ENCODE data around the gene NXN.

The NXN gene

DNA sequence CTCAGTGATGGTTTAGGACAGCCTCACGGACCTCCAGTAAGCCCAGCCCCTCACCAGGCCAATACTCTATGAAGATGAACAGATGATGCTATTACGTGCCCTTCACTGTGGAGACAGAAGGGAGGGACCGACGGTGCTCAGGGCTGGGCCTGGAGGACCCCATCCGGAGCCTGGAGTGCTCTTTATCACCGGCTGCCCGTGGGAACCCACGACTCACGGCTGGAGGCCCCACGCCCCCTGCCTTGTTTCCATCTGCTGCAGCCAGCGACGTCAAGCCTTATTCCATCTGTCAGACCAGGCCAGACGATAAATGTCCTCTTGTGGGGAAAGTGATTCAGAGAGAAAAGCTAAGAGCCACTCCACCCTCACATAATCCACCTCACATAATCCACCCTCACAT, 13.4 kb upstream of the NXN start:
- 82% methylated on average over 9 of the region's 13 CpGs for WGBS (ENCODE audit: insufficient coverage)
- CTCF ChIA-PET: interaction anchor here (1.4 to 2.1 kb wide), 2 partner anchors 10 to 12 kb away, joined by 5 to 6 read pairs; no protein-coding TSS in a partner anchor

DNA sequence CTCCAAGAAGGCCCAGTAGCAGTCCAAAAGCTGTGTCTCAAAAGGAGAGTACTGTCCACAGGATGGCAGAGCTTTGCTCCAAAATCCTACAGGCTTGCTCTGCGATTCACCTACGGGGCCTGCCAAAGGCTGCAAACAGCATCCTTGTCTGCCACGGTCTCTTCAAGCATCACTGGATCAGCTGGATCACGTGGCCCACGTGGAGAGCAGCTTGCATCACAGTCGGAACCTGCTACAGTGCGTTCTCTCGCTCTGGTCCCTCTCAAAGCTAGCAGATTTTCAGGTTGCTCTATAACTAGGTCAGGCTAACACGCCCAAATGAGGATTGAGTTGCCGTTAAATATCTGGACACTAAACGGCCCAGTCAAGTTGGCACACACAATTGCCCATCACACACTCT, 9.0 kb upstream of the NXN start:
- Histone ChIP-seq H3K4me1 (ENCODE audit: control extremely low read depth in 1 of 4, control insufficient read depth in 4 of 4, insufficient read depth in 4 of 4, low read length in 3 of 4) (no peaks in the 10 kb centered on the region), H3K27me3 (replicated peaks in 2 of 5; ENCODE audit: control insufficient read depth in 4 of 5, insufficient read depth in 5 of 5, low read length in 4 of 5) (peaks cover 0 to 2% (median 0%) of the 10 kb centered on the region in 5 experiments), H3K27ac (ENCODE audit: insufficient read depth in 1 of 2, low read depth in 1 of 2, low read length in 2 of 2, poor library complexity in 1 of 2, severe bottlenecking in 2 of 2) (no peak overlapping the region), H3K4me3 (ENCODE audit: control insufficient read depth in 1 of 7, extremely low read depth in 1 of 7, insufficient read depth in 4 of 7, low read depth in 2 of 7, low read length in 6 of 7) (no peak overlapping the region), H3K9me3 (ENCODE audit: control extremely low read depth in 1 of 5, control insufficient read depth in 4 of 5, insufficient read depth in 2 of 5, low read depth in 1 of 5, low read length in 4 of 5) (peaks cover 0 to 7% (median 3%) of the 10 kb centered on the region in 5 experiments), H3K36me3 (ENCODE audit: control insufficient read depth in 4 of 4, insufficient read depth in 4 of 4, low read length in 3 of 4) (no peaks in the 10 kb centered on the region)
- ChIA-PET POLR2A (no interaction called here), CTCF (no interaction called here)
- 97% methylated on average over 9 of the region's 11 CpGs for WGBS (ENCODE audit: insufficient coverage)
- DNase-seq: no peak

More for the DNA sequence above, 13.4 kb upstream of the NXN start:
- Histone ChIP-seq H3K4me3 (ENCODE audit: control insufficient read depth in 1 of 7, extremely low read depth in 1 of 7, insufficient read depth in 4 of 7, low read depth in 2 of 7, low read length in 6 of 7) (no peak overlapping the region), H3K27ac (ENCODE audit: insufficient read depth in 1 of 2, low read depth in 1 of 2, low read length in 2 of 2, poor library complexity in 1 of 2, severe bottlenecking in 2 of 2) (no peak overlapping the region), H3K9me3 (ENCODE audit: control extremely low read depth in 1 of 5, control insufficient read depth in 4 of 5, insufficient read depth in 2 of 5, low read depth in 1 of 5, low read length in 4 of 5) (peaks cover 0 to 9% (median 6%) of the 10 kb centered on the region in 5 experiments), H3K36me3 (ENCODE audit: control insufficient read depth in 4 of 4, insufficient read depth in 4 of 4, low read length in 3 of 4) (no peaks in the 10 kb centered on the region), H3K27me3 (replicated peaks in 2 of 5; ENCODE audit: control insufficient read depth in 4 of 5, insufficient read depth in 5 of 5, low read length in 4 of 5) (no peaks in the 10 kb centered on the region), H3K4me1 (ENCODE audit: control extremely low read depth in 1 of 4, control insufficient read depth in 4 of 4, insufficient read depth in 4 of 4, low read length in 3 of 4) (peaks cover 6 to 8% (median 6%) of the 10 kb centered on the region in 4 experiments)
- POLR2A ChIA-PET: no interaction called here
- no peak for DNase-seq

DNA sequence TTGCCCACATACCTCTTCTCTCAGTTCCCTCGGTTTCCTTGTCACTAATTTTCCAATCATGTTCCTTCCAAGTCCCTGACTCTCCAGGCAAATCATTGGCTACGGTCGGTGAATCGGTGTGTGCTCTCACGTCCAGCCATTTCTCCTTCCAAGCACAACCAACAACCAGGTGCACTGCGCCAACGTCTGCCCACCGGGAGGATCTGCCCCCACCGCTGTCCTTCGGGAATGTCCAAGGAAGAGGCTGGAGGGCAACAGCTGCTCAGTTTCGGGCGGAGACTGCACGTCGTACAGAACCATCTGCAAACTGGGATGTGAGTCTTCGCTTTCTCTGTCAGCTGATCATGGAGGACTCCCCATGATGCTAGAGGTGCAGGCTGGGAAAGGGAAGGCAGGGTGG, 8.4 kb upstream of the NXN start:
- no peaks in the 10 kb centered on the region for H3K36me3 ChIP-seq (ENCODE audit: control insufficient read depth in 4 of 4, insufficient read depth in 4 of 4, low read length in 3 of 4)
- no peak for DNase-seq
- no peak overlapping the region for H3K27ac ChIP-seq (ENCODE audit: insufficient read depth in 1 of 2, low read depth in 1 of 2, low read length in 2 of 2, poor library complexity in 1 of 2, severe bottlenecking in 2 of 2)
- CTCF ChIA-PET: no interaction called here
- no peaks in the 10 kb centered on the region for H3K4me1 ChIP-seq (ENCODE audit: control extremely low read depth in 1 of 4, control insufficient read depth in 4 of 4, insufficient read depth in 4 of 4, low read length in 3 of 4)
- H3K4me3 ChIP-seq (ENCODE audit: control insufficient read depth in 1 of 7, extremely low read depth in 1 of 7, insufficient read depth in 4 of 7, low read depth in 2 of 7, low read length in 6 of 7): no peak overlapping the region
- POLR2A ChIA-PET: no interaction called here
- H3K9me3 ChIP-seq (ENCODE audit: control extremely low read depth in 1 of 5, control insufficient read depth in 4 of 5, insufficient read depth in 2 of 5, low read depth in 1 of 5, low read length in 4 of 5): peaks cover 0 to 5% (median 2%) of the 10 kb centered on the region in 5 experiments
- 93% methylated on average over 13 of the region's 15 CpGs for WGBS (ENCODE audit: insufficient coverage)
- peaks cover 0 to 2% (median 0%) of the 10 kb centered on the region in 5 experiments for H3K27me3 ChIP-seq (replicated peaks in 2 of 5; ENCODE audit: control insufficient read depth in 4 of 5, insufficient read depth in 5 of 5, low read length in 4 of 5)

- 95% methylated on average over 6 of the region's 6 CpGs for WGBS (ENCODE audit: insufficient coverage)
- peaks cover 0 to 2% (median 0%) of the 10 kb centered on the region in 5 experiments for H3K27me3 ChIP-seq (replicated peaks in 2 of 5; ENCODE audit: control insufficient read depth in 4 of 5, insufficient read depth in 5 of 5, low read length in 4 of 5)
- H3K4me1 ChIP-seq (ENCODE audit: control extremely low read depth in 1 of 4, control insufficient read depth in 4 of 4, insufficient read depth in 4 of 4, low read length in 3 of 4): no peaks in the 10 kb centered on the region
- ChIA-PET POLR2A (no interaction called here), CTCF (interaction anchor here (0.8 to 8.4 kb wide), 5 partner anchors 10 to 191 kb away, joined by 3 to 38 read pairs (median 4); no protein-coding TSS in a partner anchor)
- no peak for DNase-seq
- H3K9me3 ChIP-seq (ENCODE audit: control extremely low read depth in 1 of 5, control insufficient read depth in 4 of 5, insufficient read depth in 2 of 5, low read depth in 1 of 5, low read length in 4 of 5): no peaks in the 10 kb centered on the region
- H3K36me3 ChIP-seq (ENCODE audit: control insufficient read depth in 4 of 4, insufficient read depth in 4 of 4, low read length in 3 of 4): no peaks in the 10 kb centered on the region
- H3K4me3 ChIP-seq (ENCODE audit: control insufficient read depth in 1 of 7, extremely low read depth in 1 of 7, insufficient read depth in 4 of 7, low read depth in 2 of 7, low read length in 6 of 7): no peak overlapping the region
- no peak overlapping the region for H3K27ac ChIP-seq (ENCODE audit: insufficient read depth in 1 of 2, low read depth in 1 of 2, low read length in 2 of 2, poor library complexity in 1 of 2, severe bottlenecking in 2 of 2)
Observed at GRCh38 chr17:986322-986929, 6.8 kb upstream of the NXN start.

GRCh38 chr17:983921-984320, 4.3 kb upstream of the NXN start:
- WGBS (ENCODE audit: insufficient coverage): 75% methylated on average over 1 of the region's 3 CpGs
- H3K27me3 ChIP-seq (replicated peaks in 2 of 5; ENCODE audit: control insufficient read depth in 4 of 5, insufficient read depth in 5 of 5, low read length in 4 of 5): peaks cover 0 to 4% (median 0%) of the 10 kb centered on the region in 5 experiments
- H3K4me3 ChIP-seq (ENCODE audit: control insufficient read depth in 1 of 7, extremely low read depth in 1 of 7, insufficient read depth in 4 of 7, low read depth in 2 of 7, low read length in 6 of 7): no peak overlapping the region
- no peaks in the 10 kb centered on the region for H3K36me3 ChIP-seq (ENCODE audit: control insufficient read depth in 4 of 4, insufficient read depth in 4 of 4, low read length in 3 of 4)
- peaks cover 0 to 10% (median 9%) of the 10 kb centered on the region in 4 experiments for H3K4me1 ChIP-seq (ENCODE audit: control extremely low read depth in 1 of 4, control insufficient read depth in 4 of 4, insufficient read depth in 4 of 4, low read length in 3 of 4)
- H3K9me3 ChIP-seq (ENCODE audit: control extremely low read depth in 1 of 5, control insufficient read depth in 4 of 5, insufficient read depth in 2 of 5, low read depth in 1 of 5, low read length in 4 of 5): no peaks in the 10 kb centered on the region
- no peak for DNase-seq
- H3K27ac ChIP-seq (ENCODE audit: insufficient read depth in 1 of 2, low read depth in 1 of 2, low read length in 2 of 2, poor library complexity in 1 of 2, severe bottlenecking in 2 of 2): no peak overlapping the region
- ChIA-PET CTCF (interaction anchor here (0.9 to 8.4 kb wide), 3 partner anchors 104 to 188 kb away, joined by 3 to 38 read pairs (median 5); no protein-coding TSS in a partner anchor), POLR2A (interaction anchor here (0.7 kb wide), 1 partner anchor 105 kb away, joined by 3 read pairs; no protein-coding TSS in a partner anchor)

GRCh38 chr17:981292-981658, 1.7 kb upstream of the NXN start:
- H3K27me3 ChIP-seq (replicated peaks in 2 of 5; ENCODE audit: control insufficient read depth in 4 of 5, insufficient read depth in 5 of 5, low read length in 4 of 5): peaks cover 16 to 26% (median 17%) of the 10 kb centered on the region in 5 experiments
- 40% methylated on average over 7 of the region's 10 CpGs for WGBS (ENCODE audit: insufficient coverage)
- peaks cover 0 to 19% (median 13%) of the 10 kb centered on the region in 4 experiments for H3K4me1 ChIP-seq (ENCODE audit: control extremely low read depth in 1 of 4, control insufficient read depth in 4 of 4, insufficient read depth in 4 of 4, low read length in 3 of 4)
- H3K36me3 ChIP-seq (ENCODE audit: control insufficient read depth in 4 of 4, insufficient read depth in 4 of 4, low read length in 3 of 4): no peaks in the 10 kb centered on the region
- CTCF ChIA-PET: interaction anchor here (0.7 to 8.4 kb wide), 21 partner anchors 9 to 222 kb away, joined by 3 to 38 read pairs (median 6); partner anchors contain the start of genes GLOD4, MRM3 and TIMM22
- no peak overlapping the region for H3K27ac ChIP-seq (ENCODE audit: insufficient read depth in 1 of 2, low read depth in 1 of 2, low read length in 2 of 2, poor library complexity in 1 of 2, severe bottlenecking in 2 of 2)
- POLR2A ChIA-PET: interaction anchor here (0.7 to 1.6 kb wide), 2 partner anchors 187 to 199 kb away, joined by 3 to 5 read pairs; partner anchors contain the start of genes GLOD4 and MRM3
- no peak overlapping the region for H3K4me3 ChIP-seq (ENCODE audit: control insufficient read depth in 1 of 7, extremely low read depth in 1 of 7, insufficient read depth in 4 of 7, low read depth in 2 of 7, low read length in 6 of 7)
- no peak for DNase-seq
- H3K9me3 ChIP-seq (ENCODE audit: control extremely low read depth in 1 of 5, control insufficient read depth in 4 of 5, insufficient read depth in 2 of 5, low read depth in 1 of 5, low read length in 4 of 5): no peaks in the 10 kb centered on the region

All from common myeloid progenitor, CD34-positive (primary cell).